GM10248 (cell line): ENCODE measurements around the gene PRF1.
"Not testable (repeated sequence)": the region's sequence is repeated elsewhere in the genome, so short reads cannot be mapped to it uniquely, and the experiment has no call there.

ENCODE experiments used
- CTCF ChIA-PET: fragments of 300-600 bp; sonication (Branson Sonifier 250); formaldehyde crosslinking; extraction: SDS; loops from one replicate; lab custom pipeline; 2021; ENCODE audit warnings: antibody characterized with exemption; lab: Yijun Ruan, JAX
- POLR2A ChIA-PET: fragments of 350-650 bp; sonication (Branson Sonifier 250); formaldehyde crosslinking; extraction: SDS; loops from one replicate; lab custom pipeline; 2020; ENCODE audit warnings: antibody characterized with exemption; lab: Yijun Ruan, JAX
- DNase-seq: peaks from one replicate; pipeline ENCODE4 v3.0.0; 2012; ENCODE audit errors: extremely low spot score
- CTCF ChIP-seq: IDR thresholded peaks from 2 replicates; pipeline ENCODE4 v1.5.1; 2012; ENCODE audit warnings: mild to moderate bottlenecking, low read depth; ENCODE audit errors: extremely low read depth, missing control alignments, control extremely low read depth

PRF1 gene

GRCh38 chr10:70647086-70647485 is 44.5 kb upstream of the PRF1 start:
- ChIA-PET POLR2A (no interaction called here), CTCF (no interaction called here)
- no peak for TF ChIP-seq CTCF
- no peak for DNase-seq

- CTCF ChIA-PET = interaction anchor here (1.8 kb wide), 1 partner anchor 20 kb away, joined by 6 read pairs; no protein-coding TSS in a partner anchor
- POLR2A ChIA-PET, DNase-seq: not testable (repeated sequence)
Measured at GRCh38 chr10:70644959-70645358, 42.4 kb upstream of the PRF1 start.

GRCh38 chr10:70643272-70643671 is 40.7 kb upstream of the PRF1 start:
- POLR2A ChIA-PET, DNase-seq, CTCF ChIA-PET: not testable (repeated sequence)

- POLR2A ChIA-PET, CTCF ChIA-PET, DNase-seq: not testable (repeated sequence)
Measured at GRCh38 chr10:70639640-70640383, 37.3 kb upstream of the PRF1 start.

GRCh38 chr10:70634515-70634914 is 32.0 kb upstream of the PRF1 start:
- CTCF ChIA-PET, DNase-seq, POLR2A ChIA-PET: not testable (repeated sequence)

- POLR2A ChIA-PET = no interaction called here
- no peak for TF ChIP-seq CTCF
- CTCF ChIA-PET = no interaction called here
- no peak for DNase-seq
Measured at GRCh38 chr10:70634011-70634410, 31.5 kb upstream of the PRF1 start.

- CTCF ChIA-PET, DNase-seq, POLR2A ChIA-PET: not testable (repeated sequence)
Measured at GRCh38 chr10:70631735-70632134, 29.2 kb upstream of the PRF1 start.

- TF ChIP-seq CTCF = no peak
- CTCF ChIA-PET = no interaction called here
- POLR2A ChIA-PET = no interaction called here
Measured at GRCh38 chr10:70629338-70629737, 26.8 kb upstream of the PRF1 start.

GRCh38 chr10:70626056-70626455 is 23.5 kb upstream of the PRF1 start:
- POLR2A ChIA-PET = no interaction called here
- CTCF ChIA-PET = no interaction called here
- no peak for TF ChIP-seq CTCF
- no peak for DNase-seq

More at GRCh38 chr10:70629338-70629737, 26.8 kb upstream of the PRF1 start:
- no peak for DNase-seq
